ENCODE measurements around the gene GJC2.

Gene GJC2

DNA sequence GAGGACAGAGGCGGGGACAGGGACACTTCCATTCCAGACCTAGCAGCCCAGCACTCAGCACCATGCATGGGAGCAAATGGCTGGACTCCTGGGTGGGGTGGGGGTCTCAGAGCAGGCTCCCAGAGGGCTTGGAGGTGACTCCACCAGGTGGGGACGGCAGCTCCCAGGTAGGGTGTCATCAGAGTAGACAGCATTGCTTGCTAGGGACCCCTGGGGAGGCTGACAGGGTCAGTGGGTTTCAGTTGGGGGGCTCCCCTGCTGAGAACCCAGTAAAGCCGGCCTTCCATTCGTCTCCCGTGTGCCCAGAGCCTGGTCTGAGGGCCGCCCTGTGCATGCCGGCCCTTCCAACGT lies 4.8 kb upstream of the GJC2 start:
- TF ChIP-seq, protein P1, sequence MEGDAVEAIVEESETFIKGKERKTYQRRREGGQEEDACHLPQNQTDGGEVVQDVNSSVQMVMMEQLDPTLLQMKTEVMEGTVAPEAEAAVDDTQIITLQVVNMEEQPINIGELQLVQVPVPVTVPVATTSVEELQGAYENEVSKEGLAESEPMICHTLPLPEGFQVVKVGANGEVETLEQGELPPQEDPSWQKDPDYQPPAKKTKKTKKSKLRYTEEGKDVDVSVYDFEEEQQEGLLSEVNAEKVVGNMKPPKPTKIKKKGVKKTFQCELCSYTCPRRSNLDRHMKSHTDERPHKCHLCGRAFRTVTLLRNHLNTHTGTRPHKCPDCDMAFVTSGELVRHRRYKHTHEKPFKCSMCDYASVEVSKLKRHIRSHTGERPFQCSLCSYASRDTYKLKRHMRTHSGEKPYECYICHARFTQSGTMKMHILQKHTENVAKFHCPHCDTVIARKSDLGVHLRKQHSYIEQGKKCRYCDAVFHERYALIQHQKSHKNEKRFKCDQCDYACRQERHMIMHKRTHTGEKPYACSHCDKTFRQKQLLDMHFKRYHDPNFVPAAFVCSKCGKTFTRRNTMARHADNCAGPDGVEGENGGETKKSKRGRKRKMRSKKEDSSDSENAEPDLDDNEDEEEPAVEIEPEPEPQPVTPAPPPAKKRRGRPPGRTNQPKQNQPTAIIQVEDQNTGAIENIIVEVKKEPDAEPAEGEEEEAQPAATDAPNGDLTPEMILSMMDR (IDR thresholded peaks at IDR 0.05) = no peak
- DNase-seq (ENCODE audit: low spot score) = no peak
- no peak overlapping the region for H3K27ac ChIP-seq
- H3K4me3 ChIP-seq = no peak overlapping the region

DNA sequence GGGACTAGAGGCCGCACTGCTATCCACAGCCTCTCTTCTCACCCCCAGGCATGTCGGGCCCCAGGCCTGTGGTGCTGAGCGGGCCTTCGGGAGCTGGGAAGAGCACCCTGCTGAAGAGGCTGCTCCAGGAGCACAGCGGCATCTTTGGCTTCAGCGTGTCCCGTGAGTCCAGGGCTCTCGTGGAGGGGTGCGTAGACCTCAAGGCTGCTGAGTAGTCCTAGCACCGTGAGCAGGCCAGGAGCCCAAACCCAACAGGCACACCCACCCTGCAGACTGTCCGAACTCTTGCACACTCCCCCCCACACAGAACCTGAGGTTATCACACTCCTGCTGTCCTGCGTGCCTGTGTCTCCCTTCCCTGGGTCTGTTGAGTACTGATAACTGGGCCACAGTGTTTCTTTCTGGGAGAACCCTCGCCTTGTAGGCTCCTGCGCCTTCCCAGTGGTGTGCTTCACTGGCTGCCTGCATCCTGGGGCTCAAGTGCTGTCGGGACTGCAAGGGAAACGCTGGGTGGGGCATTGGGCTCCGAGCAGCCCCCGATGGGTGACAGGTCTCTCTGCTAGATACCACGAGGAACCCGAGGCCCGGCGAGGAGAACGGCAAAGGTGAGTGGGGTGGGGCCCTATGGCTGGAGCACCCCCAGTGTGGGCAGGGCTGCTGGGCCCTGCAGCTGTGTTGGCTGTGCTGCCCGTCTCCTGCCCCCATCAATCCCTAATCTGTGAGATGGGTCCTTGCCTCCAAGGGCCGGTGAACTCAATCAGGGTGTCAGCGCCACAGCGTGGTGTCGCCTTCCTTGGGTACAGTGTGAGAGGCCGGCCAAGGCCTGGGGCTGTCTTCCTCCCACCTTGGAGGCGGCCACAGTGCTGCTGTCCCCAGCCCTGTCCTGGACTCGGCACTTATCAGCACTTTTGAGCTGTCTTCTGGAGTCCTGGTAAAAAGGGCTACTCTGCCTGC lies 4.0 kb upstream of the GJC2 start:
- TF ChIP-seq, protein P1 (IDR thresholded peaks at IDR 0.05) = no peak
- H3K4me3 ChIP-seq = no peak overlapping the region
- DNase-seq (ENCODE audit: low spot score) = no peak
- H3K27ac ChIP-seq = no peak overlapping the region

DNA sequence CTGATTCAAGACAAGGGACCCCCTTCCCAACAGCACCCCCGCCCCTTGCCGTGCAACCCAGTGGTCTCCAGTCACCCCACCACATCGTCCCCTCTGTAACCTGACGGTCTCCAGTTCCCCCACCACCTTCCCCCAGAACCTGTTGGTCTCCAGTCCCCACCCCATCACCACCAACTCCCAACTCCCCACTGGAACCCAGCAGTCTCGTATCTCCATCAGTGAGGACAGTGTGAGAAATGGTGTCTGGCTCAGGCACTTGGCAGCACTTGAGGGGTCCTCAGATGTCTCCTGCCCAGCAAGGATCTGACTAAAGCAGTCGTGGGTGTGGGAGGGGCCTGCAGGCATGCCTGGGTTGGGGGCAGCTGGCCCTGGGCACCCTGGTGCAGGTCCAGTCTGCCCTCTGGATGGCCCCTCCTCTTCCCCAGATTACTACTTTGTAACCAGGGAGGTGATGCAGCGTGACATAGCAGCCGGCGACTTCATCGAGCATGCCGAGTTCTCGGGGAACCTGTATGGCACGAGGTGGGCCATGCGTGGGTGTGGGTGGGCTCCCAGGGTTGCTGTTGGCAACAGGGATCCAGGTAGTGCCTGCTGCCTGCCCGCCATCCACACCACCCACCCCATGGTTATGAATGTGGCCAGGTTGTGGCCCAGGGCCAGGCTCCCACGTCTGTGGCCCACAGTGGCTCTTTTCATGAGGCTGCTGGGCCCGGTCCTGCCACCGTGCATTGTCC lies 3.1 kb upstream of the GJC2 start:
- DNase-seq (ENCODE audit: low spot score) = no peak
- no peak overlapping the region for H3K27ac ChIP-seq
- TF ChIP-seq, protein P1 (IDR thresholded peaks at IDR 0.05) = no peak

DNA sequence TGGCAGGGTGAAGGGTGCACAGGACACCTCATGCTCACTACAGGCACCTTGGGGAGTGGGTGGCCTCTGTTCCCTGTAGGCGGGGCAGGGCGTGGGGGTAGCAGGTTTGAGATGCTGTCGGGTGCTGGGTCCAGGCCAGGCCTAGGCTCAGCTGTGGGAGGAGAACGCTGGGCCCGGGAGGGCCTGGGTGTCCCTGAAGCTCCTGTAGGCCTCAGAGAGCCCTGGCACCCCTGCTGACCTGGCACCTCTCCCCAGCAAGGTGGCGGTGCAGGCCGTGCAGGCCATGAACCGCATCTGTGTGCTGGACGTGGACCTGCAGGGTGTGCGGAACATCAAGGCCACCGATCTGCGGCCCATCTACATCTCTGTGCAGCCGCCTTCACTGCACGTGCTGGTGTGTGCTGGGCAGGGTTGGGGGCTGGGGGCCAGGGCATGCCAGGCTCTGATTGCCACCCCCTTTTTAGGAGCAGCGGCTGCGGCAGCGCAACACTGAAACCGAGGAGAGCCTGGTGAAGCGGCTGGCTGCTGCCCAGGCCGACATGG lies 2.5 kb upstream of the GJC2 start:
- H3K27ac ChIP-seq = no peak overlapping the region
- TF ChIP-seq, protein P1 (IDR thresholded peaks at IDR 0.05) = no peak
- no peak for DNase-seq (ENCODE audit: low spot score)
- no peak overlapping the region for H3K4me3 ChIP-seq

More for the DNA sequence above, 3.1 kb upstream of the GJC2 start:
- H3K4me3 ChIP-seq = no peak overlapping the region

DNA sequence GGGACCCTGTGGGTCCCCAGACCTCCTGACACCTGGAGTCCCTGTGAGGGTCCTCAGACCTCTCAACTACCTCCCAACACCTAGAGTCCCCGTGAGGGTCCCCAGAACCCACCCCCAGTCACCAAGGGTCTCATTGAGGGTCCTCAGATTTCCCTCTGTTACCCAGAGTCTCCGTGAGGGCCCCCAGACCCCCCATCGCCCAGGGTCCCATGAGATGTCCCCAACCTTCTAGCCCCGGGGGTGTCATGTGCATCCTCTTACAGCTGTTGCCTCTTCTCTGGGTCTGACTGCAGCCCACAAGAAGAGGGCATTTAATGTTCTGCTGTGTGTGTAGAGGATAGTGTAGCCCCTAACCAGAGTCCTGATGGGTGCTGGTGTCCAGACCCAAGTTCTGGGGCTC lies 2.0 kb upstream of the GJC2 start:
- Histone ChIP-seq H3K27ac (peak overlapping the region in 1 of 2 donors; percentile 91), H3K4me3 (no peak overlapping the region)
- DNase-seq (ENCODE audit: low spot score) = no peak
- TF ChIP-seq, protein P1 (IDR thresholded peaks at IDR 0.05) = no peak

DNA sequence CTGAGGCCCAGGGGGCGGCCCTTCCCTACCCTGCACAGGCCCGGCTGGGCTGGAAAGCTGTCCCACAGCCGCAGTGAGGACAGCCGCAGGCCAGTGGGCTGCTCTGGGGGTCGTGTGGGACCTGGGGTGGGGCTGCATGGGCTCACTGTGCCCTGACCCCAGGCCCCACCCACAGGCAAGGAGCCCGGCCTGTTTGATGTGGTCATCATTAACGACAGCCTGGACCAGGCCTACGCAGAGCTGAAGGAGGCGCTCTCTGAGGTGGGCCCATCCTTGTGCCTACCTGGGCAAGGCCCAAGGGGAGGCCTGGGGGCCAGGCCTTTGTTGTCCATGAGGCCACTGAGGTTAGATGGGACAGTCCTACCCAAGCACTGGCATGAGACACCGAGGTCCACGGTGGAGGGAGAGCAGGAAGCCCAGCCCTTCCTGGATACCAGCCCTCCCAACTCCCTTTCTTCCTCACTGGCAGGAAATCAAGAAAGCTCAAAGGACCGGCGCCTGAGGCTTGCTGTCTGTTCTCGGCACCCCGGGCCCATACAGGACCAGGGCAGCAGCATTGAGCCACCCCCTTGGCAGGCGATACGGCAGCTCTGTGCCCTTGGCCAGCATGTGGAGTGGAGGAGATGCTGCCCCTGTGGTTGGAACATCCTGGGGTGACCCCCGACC lies 1.4 kb upstream of the GJC2 start:
- Histone ChIP-seq H3K27ac (peak overlapping the region in 1 of 2 donors; percentile 91), H3K4me3 (no peak overlapping the region)
- TF ChIP-seq, protein P1 (IDR thresholded peaks at IDR 0.05) = no peak
- no peak for DNase-seq (ENCODE audit: low spot score)
